Eye (tissue), 1 donor: ENCODE data around the gene ITPKB.
"Not testable (repeated sequence)": the region's sequence is repeated elsewhere in the genome, so short reads cannot be mapped to it uniquely, and the experiment has no call there.

Experiments used
- DNase-seq: peaks from one replicate; pipeline ENCODE4 v3.0.0-alpha.2; 2015

Gene ITPKB

GRCh38 chr1:226754793-226755533, 15.9 kb upstream of the ITPKB start:
- no peak for DNase-seq

- no peak for DNase-seq
Observed at GRCh38 chr1:226754097-226754496, 15.0 kb upstream of the ITPKB start.

- no peak for DNase-seq
Observed at GRCh38 chr1:226751703-226752102, 12.6 kb upstream of the ITPKB start.

GRCh38 chr1:226751214-226751613, 12.1 kb upstream of the ITPKB start:
- no peak for DNase-seq

GRCh38 chr1:226749467-226749866, 10.4 kb upstream of the ITPKB start:
- no peak for DNase-seq

GRCh38 chr1:226748306-226748705, 9.2 kb upstream of the ITPKB start:
- no peak for DNase-seq

- not testable (repeated sequence) for DNase-seq
Observed at GRCh38 chr1:226747519-226748263, 8.6 kb upstream of the ITPKB start.

GRCh38 chr1:226743259-226743658, 4.2 kb upstream of the ITPKB start:
- no peak for DNase-seq

GRCh38 chr1:226741009-226741408, 1.9 kb upstream of the ITPKB start:
- no peak for DNase-seq

- DNase-seq, result no peak
Observed at GRCh38 chr1:226739696-226740065, 599 bp upstream of the ITPKB start.

GRCh38 chr1:226738421-226738994, 574 bp downstream of the ITPKB start:
- DNase-seq, result peak; percentile 74

- DNase-seq, result peak; percentile 78
Observed at GRCh38 chr1:226737819-226738420, 1.2 kb downstream of the ITPKB start.

GRCh38 chr1:226736908-226737818, 1.9 kb downstream of the ITPKB start:
- peak; percentile 79 for DNase-seq

- DNase-seq, result no peak
Observed at GRCh38 chr1:226736001-226736907, 2.8 kb downstream of the ITPKB start.

GRCh38 chr1:226735576-226735975, 3.5 kb downstream of the ITPKB start:
- DNase-seq, result no peak

- DNase-seq, result no peak
Observed at GRCh38 chr1:226734611-226735153, 4.4 kb downstream of the ITPKB start.

GRCh38 chr1:226733876-226734275, 5.2 kb downstream of the ITPKB start:
- DNase-seq, result no peak

- DNase-seq, result no peak
Observed at GRCh38 chr1:226733304-226733703, 5.8 kb downstream of the ITPKB start.

GRCh38 chr1:226732856-226733291, 6.2 kb downstream of the ITPKB start:
- DNase-seq, result no peak

GRCh38 chr1:226731257-226731893, 7.7 kb downstream of the ITPKB start:
- DNase-seq, result no peak

- no peak for DNase-seq
Observed at GRCh38 chr1:226730836-226731235, 8.2 kb downstream of the ITPKB start.
